Gastrocnemius medialis (tissue), 4 donors: ENCODE data around the gene USP34. TPM values are rescaled to one million over a fixed set of nuclear protein-coding genes. Genes with fewer than 3 reads are reported as not detected.

Experiments used
- ATAC-seq, 2 donors: fragments of 150-250 bp; one replicate each; pipeline ENCODE4 v1.9.1; 2016
- DNase-seq, 2 donors: peaks; one replicate each; pipeline ENCODE4 v3.0.0-alpha.2; 2019
- H3K27ac ChIP-seq, 4 donors: fragments of 200-600 bp; sonication (generic); 1 replicate in 1 of 4; 2 replicates in 3 of 4; pipeline ENCODE4 v1.5.1; 2016 to 2018; ENCODE audit warnings: mild to moderate bottlenecking in 2 of 4, moderate library complexity in 1 of 4
- H3K27me3 ChIP-seq, 3 donors: fragments of 200-600 bp; sonication (generic) in 2 of 3; 1 replicate in 1 of 3; 2 replicates in 2 of 3; pipeline versions ENCODE4 v1.5.1 to v1.6.0; 2016 to 2019; ENCODE audit warnings: mild to moderate bottlenecking in 1 of 3, moderate library complexity in 1 of 3
- H3K36me3 ChIP-seq, 2 donors: fragments of 200-600 bp; sonication (generic) in 1 of 2; one replicate each; pipeline ENCODE4 v1.5.1; 2017 to 2018
- H3K4me1 ChIP-seq, 2 donors: fragments of 200-600 bp; sonication (generic) in 1 of 2; one replicate each; pipeline ENCODE4 v1.5.1; 2016 to 2017; ENCODE audit warnings: mild to moderate bottlenecking in 2 of 2
- H3K4me3 ChIP-seq, 4 donors: fragments of 200-600 bp; sonication (generic) in 3 of 4; 1 replicate in 1 of 4; 2 replicates in 3 of 4; pipeline ENCODE4 v1.5.1; 2016 to 2019; ENCODE audit warnings: mild to moderate bottlenecking in 2 of 4
- H3K9me3 ChIP-seq, 3 donors: fragments of 200-600 bp; sonication (generic) in 2 of 3; 1 replicate in 1 of 3; 2 replicates in 2 of 3; pipeline ENCODE4 v1.5.1; 2016 to 2019
- CTCF ChIP-seq, 5 experiments: fragments of 450-650 bp in 3 of 5; fragments of 200-600 bp in 2 of 5; sonication (generic) in 2 of 5; IDR thresholded peaks in 4 of 5; conservative IDR thresholded peaks in 1 of 5; 1 replicate in 4 of 5; 2 replicates in 1 of 5; pipeline ENCODE4 v1.5.1; 2016 to 2019; ENCODE audit warnings: antibody characterized with exemption in 5 of 5, mild to moderate bottlenecking in 3 of 5, moderate library complexity in 3 of 5
- POLR2A ChIP-seq, 2 donors: fragments of 450-650 bp; IDR thresholded peaks; one replicate each; pipeline ENCODE4 v1.6.1; 2017; ENCODE audit warnings: antibody characterized with exemption in 2 of 2, mild to moderate bottlenecking in 2 of 2, moderate library complexity in 2 of 2
- in situ Hi-C, 4 donors: fragments of 200-750 bp; cut with MboI; loops; one replicate each; pipeline versions ENCODE4 v1.15.0 to v1.8.0; 2017; ENCODE audit warnings: low sequenced_read_pairs in 4 of 4
- intact Hi-C: fragments of 100-400 bp; cut with DNase I; formaldehyde crosslinking; loops from one replicate; pipeline ENCODE4 v1.15.1; 2023; ENCODE audit warnings: low total_unique reads
- total RNA-seq, 4 donors: library from RNA; depleted of rRNA; stranded (reverse); fragments of >200 nt; gene quantifications; one replicate each; pipeline versions ENCODE4 v1.1.0 to v1.2.3, GENCODE V29; 2016

Gene USP34
- total RNA-seq, 4 donors from 2014 or later: 64.5 to 150 (median 76.3) TPM

GRCh38 chr2:61187085-61187484, 283.8 kb downstream of the USP34 start:
- DNase-seq (no peak), ATAC-seq (no peak)
- H3K4me3 ChIP-seq: no peak overlapping the region
- in situ Hi-C loops (no loop called here), intact Hi-C loops (no loop called here)
- TF ChIP-seq CTCF (IDR thresholded peaks at IDR 0.05 in 4 of 5, conservative IDR thresholded peaks at IDR 0.05 in 1 of 5) (no peak), POLR2A (IDR thresholded peaks at IDR 0.05) (no peak)
- no peaks in the 10 kb centered on the region for H3K27me3 ChIP-seq
- H3K9me3 ChIP-seq: no peaks in the 10 kb centered on the region
- H3K36me3 ChIP-seq: peaks cover 2 to 98% of the 10 kb centered on the region in 2 donors
- no peak overlapping the region for H3K27ac ChIP-seq
- peaks cover 0 to under 1% of the 10 kb centered on the region in 2 donors for H3K4me1 ChIP-seq

GRCh38 chr2:61185231-61185728, 285.6 kb downstream of the USP34 start:
- ATAC-seq: no peak
- Histone ChIP-seq H3K4me3 (no peak overlapping the region), H3K27me3 (no peaks in the 10 kb centered on the region), H3K4me1 (peaks cover 13 to 18% of the 10 kb centered on the region in 2 donors), H3K36me3 (peaks cover 2 to 95% of the 10 kb centered on the region in 2 donors), H3K27ac (peak overlapping the region in 1 of 4 donors; percentile 10), H3K9me3 (no peaks in the 10 kb centered on the region)
- in situ Hi-C loops: no loop called here
- intact Hi-C loops: no loop called here
- TF ChIP-seq CTCF (IDR thresholded peaks at IDR 0.05 in 4 of 5, conservative IDR thresholded peaks at IDR 0.05 in 1 of 5): no peak
- no peak for TF ChIP-seq POLR2A (IDR thresholded peaks at IDR 0.05)
- no peak for DNase-seq

GRCh38 chr2:61184263-61184662, 286.6 kb downstream of the USP34 start:
- intact Hi-C loops: no loop called here
- DNase-seq: no peak
- in situ Hi-C loops: no loop called here

GRCh38 chr2:61183795-61184194, 287.1 kb downstream of the USP34 start:
- Histone ChIP-seq H3K27ac (no peak overlapping the region), H3K36me3 (peaks cover 2 to 80% of the 10 kb centered on the region in 2 donors), H3K4me3 (no peak overlapping the region), H3K27me3 (no peaks in the 10 kb centered on the region), H3K4me1 (peaks cover 28 to 32% of the 10 kb centered on the region in 2 donors), H3K9me3 (no peaks in the 10 kb centered on the region)
- DNase-seq (no peak), ATAC-seq (no peak)
- in situ Hi-C loops (no loop called here), intact Hi-C loops (no loop called here)
- TF ChIP-seq CTCF (IDR thresholded peaks at IDR 0.05 in 4 of 5, conservative IDR thresholded peaks at IDR 0.05 in 1 of 5) (no peak), POLR2A (IDR thresholded peaks at IDR 0.05) (no peak)

More at GRCh38 chr2:61184263-61184662, 286.6 kb downstream of the USP34 start:
- no peak for ATAC-seq
- Histone ChIP-seq H3K4me3 (no peak overlapping the region), H3K36me3 (peaks cover 2 to 85% of the 10 kb centered on the region in 2 donors), H3K27me3 (no peaks in the 10 kb centered on the region), H3K27ac (peak overlapping the region in 1 of 4 donors; percentile 10), H3K4me1 (peaks cover 23 to 28% of the 10 kb centered on the region in 2 donors), H3K9me3 (no peaks in the 10 kb centered on the region)
- no peak for TF ChIP-seq CTCF (IDR thresholded peaks at IDR 0.05 in 4 of 5, conservative IDR thresholded peaks at IDR 0.05 in 1 of 5)
- TF ChIP-seq POLR2A (IDR thresholded peaks at IDR 0.05): no peak

- peak overlapping the region in 1 of 4 donors; percentile 8 for H3K27ac ChIP-seq
- ATAC-seq: no peak
- H3K4me3 ChIP-seq: no peak overlapping the region
- in situ Hi-C loops (no loop called here), intact Hi-C loops (no loop called here)
- no peaks in the 10 kb centered on the region for H3K27me3 ChIP-seq
- no peaks in the 10 kb centered on the region for H3K9me3 ChIP-seq
- TF ChIP-seq CTCF (IDR thresholded peaks at IDR 0.05 in 4 of 5, conservative IDR thresholded peaks at IDR 0.05 in 1 of 5) (no peak), POLR2A (IDR thresholded peaks at IDR 0.05) (no peak)
- DNase-seq: no peak
- H3K4me1 ChIP-seq: peaks cover 34 to 41% of the 10 kb centered on the region in 2 donors
- peaks cover 2 to 62% of the 10 kb centered on the region in 2 donors for H3K36me3 ChIP-seq
These were observed 288.9 kb downstream of the USP34 start for GRCh38 chr2:61182059-61182383.
